NCI-H2081 treated with DMSO at 0.1 percent for 48 hours (cell line): ENCODE results near the gene LRRC3.

ENCODE experiments used
- DNase-seq: peaks from one replicate; lab custom pipeline; 2025; lab: John Stamatoyannopoulos, UW

The LRRC3 gene

GRCh38 chr21:44456915-44457736 lies 1.8 kb downstream of the LRRC3 start:
- DNase-seq = no peak

GRCh38 chr21:44458971-44459711 lies 3.8 kb downstream of the LRRC3 start:
- no peak for DNase-seq

- DNase-seq = no peak
Measured at GRCh38 chr21:44459712-44460440, 4.6 kb downstream of the LRRC3 start.

GRCh38 chr21:44460441-44460755 lies 5.1 kb downstream of the LRRC3 start:
- DNase-seq = no peak

GRCh38 chr21:44461005-44461404 lies 5.7 kb downstream of the LRRC3 start:
- no peak for DNase-seq

GRCh38 chr21:44461464-44462001 lies 6.2 kb downstream of the LRRC3 start:
- no peak for DNase-seq

GRCh38 chr21:44462086-44462833 lies 7.0 kb downstream of the LRRC3 start:
- no peak for DNase-seq

- DNase-seq = no peak
Measured at GRCh38 chr21:44462834-44463200, 7.5 kb downstream of the LRRC3 start.

- no peak for DNase-seq
Measured at GRCh38 chr21:44463724-44464123, 8.4 kb downstream of the LRRC3 start.

- no peak for DNase-seq
Measured at GRCh38 chr21:44464351-44464750, 9.0 kb downstream of the LRRC3 start.

GRCh38 chr21:44466351-44466954 lies 11.1 kb downstream of the LRRC3 start:
- no peak for DNase-seq

GRCh38 chr21:44466996-44467858 lies 11.9 kb downstream of the LRRC3 start:
- DNase-seq = no peak

GRCh38 chr21:44467859-44468195 lies 12.5 kb downstream of the LRRC3 start:
- no peak for DNase-seq

- no peak for DNase-seq
Measured at GRCh38 chr21:44471341-44471740, 16.0 kb downstream of the LRRC3 start.

- no peak for DNase-seq
Measured at GRCh38 chr21:44471996-44472395, 16.7 kb downstream of the LRRC3 start.

- no peak for DNase-seq
Measured at GRCh38 chr21:44473915-44474555, 18.7 kb downstream of the LRRC3 start.

GRCh38 chr21:44475266-44475845 lies 20.0 kb downstream of the LRRC3 start:
- no peak for DNase-seq

GRCh38 chr21:44477131-44477530 lies 21.8 kb downstream of the LRRC3 start:
- no peak for DNase-seq

- no peak for DNase-seq
Measured at GRCh38 chr21:44477712-44478111, 22.4 kb downstream of the LRRC3 start.
